Fibroblast of skin of left biceps (primary cell): ENCODE results near the gene GTPBP4.
"Not testable (repeated sequence)": the region's sequence is repeated elsewhere in the genome, so short reads cannot be mapped to it uniquely, and the experiment has no call there.

Experiments used
- DNase-seq, 2 experiments: peaks; one replicate each; pipeline ENCODE4 v3.0.0-alpha.2; 2013; ENCODE audit warnings: low read depth in 2 of 2

GTPBP4 gene

DNA sequence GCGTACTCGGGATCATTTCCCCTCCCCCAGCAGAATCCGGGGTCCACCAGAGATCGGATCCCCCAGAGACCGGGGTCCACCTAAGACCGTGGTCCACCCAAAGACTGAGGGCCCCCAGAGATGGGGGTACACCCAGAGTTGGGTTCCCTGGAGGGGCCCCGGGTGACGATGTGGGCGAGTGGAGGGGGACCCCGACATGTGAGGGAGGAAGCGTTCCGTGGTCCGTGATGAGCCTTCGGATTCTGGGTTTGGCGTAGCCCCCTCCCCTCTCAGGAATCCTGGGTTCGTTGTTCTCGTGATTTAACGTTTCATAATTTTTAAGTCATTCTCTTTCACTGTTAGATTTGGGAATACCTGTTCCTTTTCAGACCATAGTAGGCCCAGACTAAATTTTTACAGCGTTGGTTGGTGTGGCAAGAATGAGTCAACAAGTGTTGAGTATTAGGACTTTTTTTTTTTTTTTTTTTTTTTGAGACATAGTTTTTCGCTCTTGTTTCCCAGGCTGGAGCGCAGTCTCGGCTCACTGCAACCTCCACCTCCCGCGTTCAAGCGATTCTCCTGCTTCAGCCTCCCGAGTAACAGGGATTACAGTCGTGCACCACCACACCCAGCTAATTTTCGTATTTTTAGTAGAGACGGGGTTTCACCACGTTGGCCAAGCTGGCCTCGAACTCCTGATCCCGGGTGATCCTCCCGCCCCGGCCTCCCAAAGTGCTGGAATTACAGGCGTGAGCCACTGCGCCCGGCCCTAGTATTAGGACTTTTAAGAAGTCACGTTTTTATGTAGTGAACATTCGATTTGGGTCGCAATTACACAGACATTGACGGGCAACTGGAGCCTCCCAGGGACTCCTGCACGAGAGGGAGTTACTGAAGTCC lies 672 bp downstream of the GTPBP4 start:
- no peak for DNase-seq

DNA sequence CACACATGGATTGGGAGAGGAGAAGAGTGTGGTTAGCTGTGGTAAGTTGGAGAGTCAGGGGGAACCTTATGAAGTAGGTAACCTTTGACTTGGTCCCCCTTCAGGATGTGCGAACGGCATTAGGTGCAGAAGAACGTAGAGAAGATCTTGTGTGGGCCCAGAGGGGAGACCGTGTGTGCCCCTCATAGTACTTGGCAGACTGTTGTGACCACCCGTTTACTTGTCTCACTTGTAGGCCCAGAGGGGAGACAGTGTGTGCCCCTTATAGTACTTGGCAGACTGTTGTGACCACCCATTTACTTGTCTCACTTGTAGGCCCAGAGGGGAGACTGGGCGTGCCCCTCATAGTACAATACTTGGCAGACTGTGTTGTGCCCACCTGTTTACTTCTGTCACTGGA lies 2.6 kb downstream of the GTPBP4 start:
- no peak for DNase-seq

DNA sequence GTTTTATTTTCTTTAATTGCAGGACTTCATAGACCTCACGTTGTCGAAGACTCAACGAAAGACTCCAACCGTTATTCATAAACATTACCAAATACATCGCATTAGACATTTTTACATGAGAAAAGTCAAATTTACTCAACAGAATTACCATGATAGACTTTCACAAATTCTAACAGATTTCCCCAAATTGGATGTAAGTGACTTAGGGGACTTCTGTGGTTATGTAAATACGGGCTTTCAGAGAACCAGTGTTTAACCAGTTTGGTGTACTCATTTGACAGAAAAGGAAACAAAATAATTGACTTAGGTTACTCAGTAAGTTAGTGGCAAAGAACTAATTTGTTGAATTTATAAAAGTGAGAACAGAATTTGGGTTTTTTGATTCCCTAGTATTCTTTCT lies 4.2 kb downstream of the GTPBP4 start:
- DNase-seq, result no peak

DNA sequence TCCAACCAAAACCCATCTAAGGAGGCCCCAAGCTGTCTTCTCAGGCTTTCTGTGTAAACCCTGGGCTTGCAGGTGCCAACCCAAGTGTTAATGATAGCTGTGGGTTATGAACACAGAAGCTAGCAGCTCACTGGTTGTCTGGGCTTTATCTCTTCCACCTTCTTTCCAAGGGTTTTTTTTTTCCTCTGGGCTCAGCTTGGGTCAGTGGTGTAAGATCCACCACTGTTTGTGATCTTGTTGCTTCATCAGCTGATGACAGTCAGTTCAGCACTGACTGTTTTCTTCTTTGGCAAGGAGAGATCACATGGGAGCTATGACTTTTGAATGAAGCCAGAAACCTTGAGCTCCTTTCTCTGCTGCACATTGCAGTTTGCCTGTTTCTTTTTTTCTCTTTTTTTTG lies 4.6 kb downstream of the GTPBP4 start:
- DNase-seq, result no peak

DNA sequence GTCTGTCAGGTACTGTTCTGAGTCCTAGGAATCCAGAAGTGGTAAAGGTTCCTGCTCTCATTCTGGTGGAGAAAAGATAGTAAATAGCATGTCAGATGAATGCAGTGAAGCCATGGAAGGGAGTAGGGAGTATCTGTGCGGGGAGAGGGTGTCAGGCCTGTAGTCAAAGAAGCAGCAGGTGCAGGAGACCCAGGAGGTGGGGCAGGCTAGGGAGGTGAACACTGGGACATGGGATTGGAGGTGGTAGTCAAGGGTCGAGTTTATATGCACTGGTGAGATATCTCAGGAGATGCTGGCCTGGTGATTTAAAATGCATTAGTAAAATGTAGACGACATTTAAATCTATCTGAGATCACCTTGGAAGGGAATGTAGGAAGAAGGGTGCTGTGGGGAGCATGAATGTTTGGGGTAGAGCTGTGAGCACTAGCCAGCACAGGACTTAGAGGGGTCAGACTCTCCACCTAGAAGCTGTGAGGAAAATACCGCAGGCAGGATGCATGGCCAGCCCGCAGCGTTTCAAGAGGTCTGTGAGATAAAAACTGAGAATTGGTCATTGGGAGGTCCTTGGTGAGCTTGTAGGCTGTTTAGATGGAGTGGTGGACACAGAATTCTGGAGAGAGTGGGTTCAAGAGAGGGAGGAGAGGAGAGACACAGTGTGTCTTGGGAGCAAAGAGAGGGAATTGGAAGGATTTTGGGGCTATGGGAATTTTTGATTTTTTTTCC lies 6.8 kb downstream of the GTPBP4 start:
- DNase-seq, result no peak

DNA sequence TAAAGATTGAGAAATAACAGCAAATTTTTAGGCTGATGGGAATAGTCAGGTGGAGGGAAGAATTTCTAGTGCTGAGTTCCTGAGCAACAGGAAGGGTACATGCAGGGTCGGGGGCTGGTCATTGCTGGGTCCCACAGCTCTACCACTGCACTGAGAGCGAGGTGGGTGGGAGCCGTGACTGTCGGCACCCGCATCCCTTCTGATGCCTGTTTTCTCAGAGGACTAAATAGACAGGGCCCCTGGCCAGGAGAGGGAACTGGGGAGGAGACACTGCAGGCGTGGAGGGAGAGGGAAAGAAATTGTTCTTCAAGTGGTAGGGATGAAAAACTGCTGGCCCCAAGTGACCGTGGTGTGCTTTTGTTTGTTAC lies 7.3 kb downstream of the GTPBP4 start:
- DNase-seq, result no peak

DNA sequence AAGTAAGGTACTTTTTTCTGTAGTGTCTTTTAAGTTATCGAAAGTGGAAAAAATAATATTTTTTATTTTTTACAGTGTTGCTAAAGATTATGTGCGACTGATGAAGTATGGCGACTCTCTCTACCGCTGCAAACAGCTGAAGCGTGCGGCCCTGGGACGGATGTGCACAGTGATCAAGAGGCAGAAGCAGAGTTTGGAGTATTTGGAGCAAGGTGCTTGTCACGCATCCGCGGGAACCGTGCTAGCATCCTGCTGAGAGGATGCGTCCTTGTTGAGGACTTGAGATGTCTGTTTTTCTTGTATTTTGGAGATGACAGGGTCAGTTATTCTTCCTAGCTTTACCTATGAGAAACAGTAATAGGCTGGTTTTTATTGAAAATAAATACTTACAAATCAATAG lies 7.8 kb downstream of the GTPBP4 start:
- DNase-seq, result no peak

DNA sequence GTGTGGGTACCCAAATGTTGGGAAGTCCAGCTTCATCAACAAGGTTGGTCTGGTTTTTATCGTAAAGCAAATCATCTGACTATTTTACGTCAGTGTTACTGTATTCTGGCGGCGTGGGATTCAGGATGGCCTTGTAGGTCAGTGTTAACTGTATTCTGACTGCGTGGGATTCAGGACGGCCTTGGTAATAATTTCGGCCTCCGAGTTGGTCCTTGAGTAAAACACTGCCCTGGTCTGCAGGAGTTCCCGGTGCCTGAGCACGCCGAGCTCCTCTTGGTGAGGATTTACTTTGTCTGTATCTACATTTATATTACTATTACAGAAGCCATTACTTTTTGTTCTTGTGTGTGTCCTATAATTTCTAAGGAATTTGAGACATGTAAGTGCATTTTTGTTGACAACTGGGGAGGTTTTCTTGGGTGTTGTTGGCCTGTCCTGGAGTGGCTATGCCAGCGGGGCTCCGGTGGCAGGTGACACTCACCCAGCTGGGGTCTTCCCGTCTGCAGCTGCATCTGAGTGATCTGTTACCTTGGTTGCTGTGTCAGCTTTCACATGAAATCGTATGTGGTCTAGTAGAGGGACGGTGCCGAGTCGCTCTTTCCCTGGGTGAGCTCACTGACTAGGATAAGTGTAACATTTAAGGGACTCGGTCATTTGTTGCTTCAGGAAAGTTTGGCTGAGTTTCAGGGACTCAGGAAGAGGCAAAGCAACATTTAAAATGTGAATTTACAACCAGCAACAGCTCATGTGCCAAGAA lies 9.2 kb downstream of the GTPBP4 start:
- DNase-seq, result no peak

DNA sequence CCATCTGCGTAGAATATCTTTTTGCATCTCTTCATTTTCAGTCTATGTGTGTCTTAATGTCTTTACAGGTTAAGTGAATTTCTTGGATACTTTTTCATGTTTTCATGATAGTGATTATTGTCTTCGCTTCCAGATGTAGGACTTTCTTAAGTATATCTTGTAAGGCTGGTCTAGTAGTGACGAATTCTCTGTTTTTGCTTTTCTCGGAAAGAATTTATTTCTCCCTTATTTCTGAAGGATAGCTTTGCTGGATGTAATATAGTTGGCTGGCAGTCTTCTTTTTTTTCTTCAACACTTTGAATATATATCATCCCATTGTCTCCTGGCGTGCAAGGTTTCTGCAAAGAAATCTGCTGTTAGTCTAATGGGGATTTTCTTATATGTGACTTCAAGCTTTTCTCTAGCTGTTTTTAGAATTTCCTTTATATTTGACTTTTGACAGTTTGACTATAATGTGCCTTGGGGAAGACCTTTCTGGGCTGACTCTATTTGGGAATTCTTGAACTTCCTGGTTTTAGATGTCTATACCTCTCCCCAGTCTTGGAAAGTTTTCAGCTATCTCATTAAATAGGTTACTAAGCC lies 14.3 kb downstream of the GTPBP4 start:
- DNase-seq, result no peak

DNA sequence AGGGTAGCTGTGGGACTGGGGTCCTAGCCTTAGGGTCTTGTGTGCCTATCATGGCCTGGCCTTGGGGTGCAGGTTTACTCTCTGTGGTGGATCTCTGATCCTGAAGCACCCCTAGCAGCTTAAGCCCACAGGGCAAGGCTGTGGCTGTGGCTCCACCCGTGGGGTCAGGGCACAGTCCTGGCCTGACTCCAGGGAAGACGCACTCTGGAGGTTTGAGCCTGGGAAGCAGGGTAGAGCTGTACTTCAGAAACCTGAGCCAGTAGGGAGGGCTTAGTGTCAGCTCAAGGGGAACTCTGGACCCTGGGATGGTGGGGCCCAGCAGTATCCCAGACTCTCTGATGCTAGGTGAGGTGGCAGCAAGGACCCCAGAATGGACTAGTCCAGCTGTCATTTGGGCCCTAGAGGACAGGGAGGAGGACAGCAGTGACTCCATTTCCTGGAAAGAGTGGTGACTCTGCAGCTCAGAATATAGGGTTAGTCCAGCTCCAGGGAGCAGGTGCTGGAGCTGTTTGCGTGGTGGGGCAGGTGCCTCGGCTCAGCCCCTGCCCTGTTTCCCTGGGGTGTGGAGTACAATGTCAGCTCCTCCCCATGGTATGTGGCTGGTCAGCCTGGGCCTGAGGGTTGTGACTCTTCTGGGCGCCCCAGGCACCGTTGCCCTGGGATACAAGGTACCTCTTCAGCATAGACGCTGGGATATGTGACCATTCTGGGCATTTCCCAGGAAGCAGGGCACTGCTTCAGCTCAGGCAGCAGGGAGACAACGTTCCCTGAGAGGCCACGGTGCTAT lies 15.8 kb downstream of the GTPBP4 start:
- no peak for DNase-seq

DNA sequence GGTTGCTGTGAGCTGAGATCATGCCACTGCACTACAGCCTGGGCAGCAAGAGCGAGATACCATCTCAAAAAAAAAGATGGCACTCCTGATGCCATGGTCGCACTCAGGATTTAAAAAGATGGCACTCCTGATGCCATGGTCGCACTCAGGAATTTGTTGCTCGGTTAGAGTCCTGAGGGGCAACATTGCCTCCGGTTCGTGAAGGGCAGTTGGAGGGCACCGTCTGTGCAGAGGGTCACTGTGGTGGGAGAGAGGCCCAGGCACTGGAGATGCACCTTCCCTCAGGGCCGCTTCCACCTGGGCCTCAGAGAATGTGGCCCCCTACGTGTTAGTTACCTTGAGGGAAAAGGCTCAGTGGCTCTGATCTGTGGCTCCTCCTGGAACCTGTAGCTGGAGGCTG lies 18.3 kb downstream of the GTPBP4 start:
- no peak for DNase-seq

DNA sequence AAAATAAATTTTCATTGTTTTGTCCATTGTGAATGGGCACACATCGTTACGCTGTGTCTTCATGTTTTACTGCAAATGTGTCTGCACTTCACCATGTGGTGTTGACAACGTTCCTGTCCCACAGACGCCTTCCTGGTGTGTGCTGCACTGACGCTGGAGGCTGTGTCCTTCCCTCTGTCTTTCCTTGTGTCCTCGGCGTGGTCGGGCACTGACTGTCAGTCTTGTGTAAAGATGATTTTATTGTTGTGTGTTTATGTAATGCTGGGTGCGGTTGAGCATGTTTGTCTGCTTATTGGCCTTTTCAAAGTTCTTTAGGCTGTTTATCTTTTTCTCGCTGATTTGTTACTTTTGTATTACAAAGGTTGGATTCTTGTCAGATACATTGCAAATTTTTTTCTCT lies 19.3 kb downstream of the GTPBP4 start:
- DNase-seq, result no peak

DNA sequence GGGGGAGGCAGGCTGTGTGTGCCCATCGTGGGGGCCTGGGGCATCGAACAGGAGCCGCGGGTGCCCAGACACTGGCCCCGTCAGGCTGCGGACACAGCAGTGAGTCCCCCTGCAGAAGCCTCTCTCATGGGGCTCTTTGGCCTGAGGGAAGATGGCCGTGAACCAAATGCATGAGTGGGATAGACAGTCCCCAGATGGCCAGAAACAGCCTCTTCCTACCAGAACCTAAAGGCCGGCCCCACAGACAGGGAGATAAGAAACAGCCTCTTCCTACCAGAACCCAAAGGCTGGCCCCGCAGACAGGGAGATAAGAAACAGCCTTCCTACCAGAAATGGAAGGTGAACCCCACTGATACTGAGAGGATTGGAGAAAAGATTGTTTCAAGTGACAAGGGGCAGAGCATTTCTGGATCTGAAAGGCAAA lies 20.8 kb downstream of the GTPBP4 start:
- no peak for DNase-seq

DNA sequence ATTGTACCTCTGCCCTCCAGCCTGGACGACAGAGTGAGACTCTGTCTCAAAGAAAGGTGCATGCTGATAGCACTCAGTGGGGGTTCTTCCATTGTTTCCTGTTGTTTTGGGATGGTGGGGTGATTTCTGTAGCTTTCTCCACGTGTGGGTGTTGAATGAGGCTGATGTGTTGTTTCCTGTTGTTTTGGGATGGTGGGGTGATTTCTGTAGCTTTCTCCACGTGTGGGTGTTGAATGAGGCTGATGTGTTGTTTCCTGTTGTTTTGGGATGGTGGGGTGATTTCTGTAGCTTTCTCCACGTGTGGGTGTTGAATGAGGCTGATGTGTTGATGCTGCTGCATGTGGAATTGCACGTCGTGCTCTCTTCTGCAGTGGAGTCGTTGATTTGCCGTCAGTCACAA lies 21.7 kb downstream of the GTPBP4 start:
- not testable (repeated sequence) for DNase-seq

DNA sequence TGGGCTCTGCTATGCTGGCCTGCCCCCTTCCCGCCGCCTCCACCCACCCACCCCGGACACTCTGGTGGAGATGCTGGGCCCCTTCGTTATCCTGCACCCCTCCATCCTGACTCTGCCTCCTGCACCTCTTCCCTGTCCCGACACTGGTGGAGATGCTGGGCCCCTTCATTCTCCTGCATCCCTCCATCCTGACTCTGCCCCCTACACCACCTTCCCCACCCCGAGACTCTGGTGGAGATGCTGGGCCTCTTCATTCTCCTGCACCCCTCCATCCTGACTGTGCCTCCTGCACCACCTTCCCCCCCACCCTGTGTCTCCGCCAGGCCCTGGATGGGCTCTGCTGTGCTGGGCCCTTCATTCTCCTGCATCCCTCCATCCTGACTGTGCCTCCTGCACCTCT lies 22.5 kb downstream of the GTPBP4 start:
- DNase-seq, result no peak

DNA sequence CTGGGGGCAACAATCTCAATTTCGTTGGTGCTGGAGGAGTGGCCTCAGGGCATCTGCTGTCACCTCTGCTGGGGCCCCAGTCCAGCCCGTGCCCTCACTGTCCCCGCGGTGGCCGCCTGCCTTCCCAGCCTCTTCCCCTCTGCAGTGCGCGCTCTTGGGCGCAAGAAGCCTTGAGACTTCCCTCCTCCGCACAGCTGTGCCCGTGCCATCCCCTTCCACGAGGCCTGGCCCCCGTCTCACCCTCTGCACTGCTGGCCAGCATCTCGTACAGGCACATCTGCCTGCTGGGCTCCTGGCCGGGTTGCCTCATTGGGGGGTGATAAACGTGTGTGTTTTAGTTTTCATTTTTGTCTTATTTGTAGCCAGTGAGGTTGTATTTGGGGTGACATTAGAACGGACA lies 23.5 kb downstream of the GTPBP4 start:
- no peak for DNase-seq

DNA sequence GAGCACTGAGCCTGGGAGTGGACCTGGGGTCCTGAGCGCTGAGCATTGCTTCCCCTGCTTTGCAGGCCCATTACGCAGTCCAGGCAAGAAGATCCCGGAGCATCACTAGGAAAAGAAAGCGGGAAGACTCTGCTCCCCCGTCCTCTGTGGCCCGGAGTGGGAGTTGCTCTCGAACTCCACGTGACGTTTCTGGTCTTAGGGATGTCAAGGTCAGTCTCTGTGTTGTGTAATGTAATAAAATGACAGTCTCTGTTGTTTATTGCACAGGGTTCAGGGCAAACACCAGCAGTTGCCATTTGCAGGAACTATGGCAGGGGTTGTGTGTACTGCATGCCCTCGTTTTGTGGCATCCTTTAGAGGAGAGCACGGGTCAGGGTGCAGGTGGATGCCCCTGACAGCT lies 27.5 kb downstream of the GTPBP4 start:
- DNase-seq, result no peak

DNA sequence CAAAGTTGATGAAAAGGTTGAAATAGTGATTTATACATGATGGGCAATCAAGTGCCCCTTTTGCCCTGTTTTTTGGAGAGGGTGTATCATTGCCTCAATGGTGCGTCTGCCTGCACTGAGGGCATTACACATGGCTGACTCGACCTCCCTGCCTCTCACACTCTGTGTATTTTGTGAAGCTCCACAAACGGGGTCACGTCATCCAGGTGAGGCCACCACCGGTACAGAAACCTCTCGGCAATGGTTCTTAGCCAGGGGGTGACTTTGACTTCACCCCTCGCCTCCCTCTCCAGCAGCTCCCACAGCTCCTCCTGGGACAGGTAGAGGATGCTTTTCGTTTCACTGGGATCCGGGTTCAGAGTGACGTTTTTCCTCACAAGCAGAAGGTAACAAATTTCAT lies 31.1 kb downstream of the GTPBP4 start:
- no peak for DNase-seq

DNA sequence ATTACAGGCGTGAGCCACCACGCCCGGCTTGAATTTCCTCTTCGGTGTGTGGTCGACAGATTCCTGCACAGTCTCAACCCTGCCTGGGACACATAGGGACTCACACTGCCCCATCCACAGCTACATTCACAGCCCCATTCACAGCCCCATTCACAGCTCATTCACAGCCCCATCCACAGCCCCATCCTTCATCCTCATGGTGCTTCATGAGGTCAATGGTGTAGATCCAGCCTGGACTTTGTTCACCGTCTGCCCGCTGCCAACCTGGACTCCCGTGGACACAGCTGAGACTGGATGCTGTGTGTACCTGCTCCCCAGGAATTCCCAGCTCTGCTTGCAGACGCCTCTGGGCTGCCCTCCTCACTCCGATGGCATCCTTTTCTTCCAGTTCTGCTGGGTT lies 32.2 kb downstream of the GTPBP4 start:
- DNase-seq, result no peak

DNA sequence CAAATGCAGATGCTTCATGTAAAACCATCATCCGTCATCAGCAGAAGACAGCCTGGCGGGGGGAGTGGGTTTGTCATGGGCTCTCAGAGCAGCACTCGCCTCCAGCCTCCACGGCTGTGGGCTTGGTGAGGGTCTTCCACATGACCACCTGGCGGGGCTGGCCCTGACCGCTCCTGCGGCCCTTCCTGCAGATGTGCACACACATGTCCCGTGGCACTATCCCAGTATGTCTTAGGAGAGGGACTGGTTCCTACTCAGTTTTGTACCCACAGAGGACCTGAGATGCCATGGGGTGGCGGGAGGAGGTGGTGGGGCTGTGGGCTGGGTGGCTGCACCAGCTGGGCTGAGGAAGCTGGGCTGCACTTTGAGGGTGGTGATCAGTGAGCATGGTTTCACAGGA lies 32.7 kb downstream of the GTPBP4 start:
- no peak for DNase-seq

DNA sequence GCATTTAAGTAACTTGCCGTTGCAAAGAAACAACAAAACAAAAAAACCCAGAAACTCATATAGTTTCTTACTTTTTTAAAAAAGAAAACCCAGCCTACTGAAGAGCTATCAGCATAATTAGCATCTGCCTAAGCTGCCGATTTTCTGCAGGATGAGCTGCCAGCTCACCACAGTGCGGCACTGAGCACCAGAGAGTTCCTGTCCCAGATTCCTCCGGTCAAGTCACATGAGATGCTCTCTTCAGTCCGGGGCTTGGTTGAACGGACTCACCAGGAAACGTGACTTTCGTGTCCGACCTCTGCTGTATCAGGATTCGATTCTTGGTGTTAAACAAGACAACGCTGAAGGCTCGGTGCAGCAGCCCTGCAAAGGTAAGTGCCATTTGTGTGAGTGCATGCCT lies 34.2 kb downstream of the GTPBP4 start:
- no peak for DNase-seq

DNA sequence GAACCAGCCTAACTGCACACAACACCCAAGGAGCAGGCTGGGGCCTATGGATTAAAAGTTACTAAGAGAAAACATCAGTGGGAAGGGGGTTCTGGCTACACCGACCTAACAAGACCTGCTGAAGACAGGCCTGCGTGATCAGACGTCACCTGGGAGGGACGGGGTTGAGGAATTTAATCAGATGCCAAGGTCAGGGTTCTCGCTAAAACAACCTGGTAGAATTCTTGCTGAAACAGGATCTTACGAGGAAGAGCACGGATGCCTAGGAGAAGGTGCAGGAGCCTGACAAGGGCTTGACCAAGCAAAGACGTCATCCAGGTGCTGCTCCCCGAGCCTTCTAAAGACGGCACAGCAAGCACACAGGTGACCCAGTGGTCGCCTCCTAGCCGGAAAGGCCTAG lies 35.9 kb downstream of the GTPBP4 start:
- no peak for DNase-seq
